Activated CD8-positive, alpha-beta T cell treated with anti-CD3 and anti-CD28 coated beads for 36 hours (primary cell): Measurements from ENCODE around the gene TMEM9B. TPM values are rescaled to one million over a fixed set of nuclear protein-coding genes. Genes with fewer than 3 reads are reported as not detected.

ENCODE experiments used
- ATAC-seq: fragments of 200-7000 bp; cut with Tn5 transposase; one replicate; pipeline ENCODE4 v1.10.0; 2021; ENCODE audit warnings: mild to moderate bottlenecking, moderate library complexity
- CTCF ChIA-PET: fragments of 350-600 bp; sonication (Branson Sonifier 250); formaldehyde crosslinking; loops from one replicate; lab custom pipeline; 2021; ENCODE audit warnings: antibody characterized with exemption; lab: Charles Lee
- POLR2A ChIA-PET: fragments of 350-600 bp; sonication (Branson Sonifier 250); formaldehyde crosslinking; loops from one replicate; lab custom pipeline; 2021; ENCODE audit warnings: antibody characterized with exemption; lab: Charles Lee
- DNase-seq: peaks from one replicate; pipeline ENCODE4 v3.0.0-alpha.2; 2020
- H3K27ac Mint-ChIP-seq: one replicate; pipeline ENCODE4 v1.8.0; 2021; ENCODE audit warnings: mild to moderate bottlenecking, mixed read lengths
- H3K27me3 Mint-ChIP-seq: one replicate; pipeline ENCODE4 v1.8.0; 2021; ENCODE audit warnings: mixed read lengths
- H3K36me3 Mint-ChIP-seq: one replicate; pipeline ENCODE4 v1.8.0; 2021; ENCODE audit warnings: low read depth, mixed read lengths
- H3K4me1 Mint-ChIP-seq: one replicate; pipeline ENCODE4 v1.8.0; 2021; ENCODE audit warnings: low read depth, mixed read lengths
- H3K4me3 Mint-ChIP-seq: one replicate; pipeline ENCODE4 v1.8.0; 2021; ENCODE audit warnings: mild to moderate bottlenecking, moderate library complexity, mixed read lengths
- H3K9me3 Mint-ChIP-seq: one replicate; pipeline ENCODE4 v1.8.0; 2021; ENCODE audit warnings: mixed read lengths
- CTCF ChIP-seq: fragments of 200-600 bp; IDR thresholded peaks from one replicate; pipeline ENCODE4 v1.8.0; 2022; ENCODE audit warnings: antibody characterized with exemption, mild to moderate bottlenecking
- intact Hi-C: fragments of 100-400 bp; cut with micrococcal nuclease; formaldehyde crosslinking; loops from one replicate; pipeline ENCODE4 v1.10.0; 2022
- total RNA-seq, 2 experiments: library from RNA; stranded (reverse); gene quantifications; one replicate each; pipeline ENCODE4 v1.2.3, GENCODE V29; 2021

The TMEM9B gene
- total RNA-seq, 2 experiments from 2014 or later: 14.6 to 16.3 TPM

GRCh38 chr11:9005087-9005486 is 40.8 kb upstream of the TMEM9B start:
- DNase-seq: no peak
- H3K27ac Mint-ChIP-seq: no peak overlapping the region
- ChIA-PET POLR2A (interaction anchor here (1.6 kb wide), 1 partner anchor 17 kb away, joined by 4 read pairs; no protein-coding TSS in a partner anchor), CTCF (interaction anchor here (1.3 to 3.5 kb wide), 2 partner anchors 11 to 90 kb away, joined by 4 to 31 read pairs; no protein-coding TSS in a partner anchor)
- peaks cover 2% of the 10 kb centered on the region for H3K9me3 Mint-ChIP-seq
- intact Hi-C loops: no loop called here
- H3K27me3 Mint-ChIP-seq: peaks cover 25% of the 10 kb centered on the region
- no peak for TF ChIP-seq CTCF
- no peak for ATAC-seq
- peak overlapping the region; percentile 28 for H3K4me3 Mint-ChIP-seq
- no peaks in the 10 kb centered on the region for H3K36me3 Mint-ChIP-seq
- H3K4me1 Mint-ChIP-seq: peaks cover 26% of the 10 kb centered on the region

GRCh38 chr11:9004183-9004926 is 40.1 kb upstream of the TMEM9B start:
- Mint-ChIP-seq H3K9me3 (no peaks in the 10 kb centered on the region), H3K36me3 (no peaks in the 10 kb centered on the region), H3K27ac (no peak overlapping the region), H3K4me3 (peak overlapping the region; percentile 28), H3K4me1 (peaks cover 26% of the 10 kb centered on the region), H3K27me3 (peaks cover 29% of the 10 kb centered on the region)
- no peak for TF ChIP-seq CTCF
- ChIA-PET POLR2A (no interaction called here), CTCF (interaction anchor here (1.0 to 3.5 kb wide), 2 partner anchors 11 kb away, joined by 3 to 31 read pairs; no protein-coding TSS in a partner anchor)
- no peak for ATAC-seq
- intact Hi-C loops: no loop called here
- peak; percentile 9 for DNase-seq

GRCh38 chr11:9003573-9004182 is 39.4 kb upstream of the TMEM9B start, which contains the start of gene NRIP3:
NRIP3 (minus strand) TSS chr11:9004001; CDS start chr11:9003935, 66 bp downstream.
- intact Hi-C loops: no loop called here
- ChIA-PET POLR2A (no interaction called here), CTCF (interaction anchor here (1.0 kb wide), 1 partner anchor 12 kb away, joined by 3 read pairs; no protein-coding TSS in a partner anchor)
- H3K36me3 Mint-ChIP-seq: no peaks in the 10 kb centered on the region
- H3K9me3 Mint-ChIP-seq: no peaks in the 10 kb centered on the region
- no peak for TF ChIP-seq CTCF
- H3K27ac Mint-ChIP-seq: peak within 1 kb of the TSS; percentile 58
- peak; percentile 74 for DNase-seq
- peak within 1 kb of the TSS; percentile 69 for H3K4me3 Mint-ChIP-seq
- H3K27me3 Mint-ChIP-seq: peaks cover 34% of the 10 kb centered on the region
- ATAC-seq: peak; percentile 52
- peaks cover 26% of the 10 kb centered on the region for H3K4me1 Mint-ChIP-seq

GRCh38 chr11:9002920-9003572 is 38.8 kb upstream of the TMEM9B start:
- Mint-ChIP-seq H3K36me3 (no peaks in the 10 kb centered on the region), H3K4me1 (peaks cover 26% of the 10 kb centered on the region), H3K27me3 (peaks cover 37% of the 10 kb centered on the region), H3K9me3 (no peaks in the 10 kb centered on the region), H3K4me3 (peak overlapping the region; percentile 69), H3K27ac (peak overlapping the region; percentile 58)
- POLR2A ChIA-PET: interaction anchor here (0.8 kb wide), 1 partner anchor 157 kb away, joined by 3 read pairs; no protein-coding TSS in a partner anchor
- CTCF ChIA-PET: interaction anchor here (0.9 to 1.2 kb wide), 4 partner anchors 13 to 46 kb away, joined by 3 to 7 read pairs (median 3); no protein-coding TSS in a partner anchor
- ATAC-seq: no peak
- intact Hi-C loops: no loop called here
- peak; percentile 52 for DNase-seq
- no peak for TF ChIP-seq CTCF
